ENCODE measurements around the gene IRF2BPL.

GRCh38 chr14:77064521-77065178 lies 36.1 kb upstream of the IRF2BPL start:
- TF ChIP-seq EZH2 (IDR thresholded peaks at IDR 0.05), result no peak
- no peak for TF ChIP-seq CTCF (IDR thresholded peaks at IDR 0.05)
